ENCODE results near the gene PACSIN2.
A peak's percentile ranks its signal among the peaks of the same experiment; 100 is the strongest.

- no peak for TF ChIP-seq CTCF (IDR thresholded peaks at IDR 0.05)
- peak in 1 of 3 donors; percentile 32 for TF ChIP-seq POLR2AphosphoS5 (IDR thresholded peaks at IDR 0.05)
- TF ChIP-seq POLR2A (IDR thresholded peaks at IDR 0.05), result no peak
Measured at GRCh38 chr22:42967933-42968332, 47.0 kb downstream of the PACSIN2 start.

All from breast epithelium (tissue), 3 donors.